Keratinocyte (primary cell): ENCODE measurements around the gene PXDN. TPM values are rescaled to one million over a fixed set of nuclear protein-coding genes. Genes with fewer than 3 reads are reported as not detected.

Experiments used
- DNase-seq: peaks from one replicate; pipeline ENCODE4 v3.0.0-alpha.2; 2011; ENCODE audit warnings: low read depth, missing footprints, low spot score
- FAIRE-seq: peaks from 2 replicates; lab custom pipeline; 2011; peaks lifted over from hg19 to GRCh38; lab: Jason Lieb, UNC
- H2AFZ ChIP-seq: 2 replicates; pipeline ENCODE4 v1.6.0; 2012; ENCODE audit warnings: low read length, control low read depth, inconsistent platforms; ENCODE audit not compliant: control insufficient read depth
- H3K27ac ChIP-seq: 2 replicates; pipeline ENCODE4 v1.5.1; 2011; ENCODE audit warnings: low read length; ENCODE audit not compliant: control insufficient read depth, insufficient read depth
- H3K27me3 ChIP-seq: 3 replicates; pipeline ENCODE4 v1.6.0; 2011; ENCODE audit warnings: low read length; ENCODE audit not compliant: control insufficient read depth, insufficient read depth; ENCODE audit errors: extremely low read depth
- H3K36me3 ChIP-seq, 2 experiments: 2 replicates in 1 of 2; 3 replicates in 1 of 2; pipeline ENCODE4 v1.5.1; 2011; ENCODE audit warnings: low read length in 2 of 2, mild to moderate bottlenecking in 1 of 2; ENCODE audit not compliant: control insufficient read depth in 2 of 2, insufficient read depth in 2 of 2; ENCODE audit errors: extremely low read depth in 1 of 2
- H3K4me1 ChIP-seq: 3 replicates; pipeline ENCODE4 v1.5.1; 2011; ENCODE audit warnings: low read length; ENCODE audit not compliant: control insufficient read depth, insufficient read depth; ENCODE audit errors: extremely low read depth
- H3K4me2 ChIP-seq: 3 replicates; pipeline ENCODE4 v1.6.0; 2011; ENCODE audit warnings: low read depth, low read length; ENCODE audit not compliant: control insufficient read depth, insufficient read depth; ENCODE audit errors: extremely low read depth
- H3K4me3 ChIP-seq, 3 experiments: fragments of 200-600 bp in 1 of 3; sonication (generic) in 1 of 3; 2 replicates in 2 of 3; 3 replicates in 1 of 3; pipeline ENCODE4 v1.5.1; 2011 to 2016; ENCODE audit warnings: low read length in 3 of 3, mild to moderate bottlenecking in 3 of 3, control low read depth in 2 of 3, inconsistent platforms in 1 of 3, low read depth in 1 of 3, mixed read lengths in 1 of 3, mixed run types in 1 of 3, moderate library complexity in 1 of 3; ENCODE audit not compliant: control insufficient read depth in 2 of 3, insufficient read depth in 2 of 3; ENCODE audit errors: extremely low read depth in 1 of 3
- H3K79me2 ChIP-seq: 2 replicates; pipeline ENCODE4 v1.6.0; 2012; ENCODE audit warnings: low read length; ENCODE audit not compliant: control insufficient read depth, insufficient read depth
- H3K9ac ChIP-seq: 3 replicates; pipeline ENCODE4 v1.6.0; 2011; ENCODE audit warnings: low read length; ENCODE audit not compliant: control insufficient read depth, insufficient read depth; ENCODE audit errors: extremely low read depth
- H3K9me1 ChIP-seq: 3 replicates; pipeline ENCODE4 v1.6.0; 2011; ENCODE audit warnings: low read length; ENCODE audit not compliant: control insufficient read depth, insufficient read depth; ENCODE audit errors: extremely low read depth
- H3K9me3 ChIP-seq: 2 replicates; pipeline ENCODE4 v1.5.1; 2012; ENCODE audit warnings: low read depth, low read length; ENCODE audit not compliant: control insufficient read depth
- H4K20me1 ChIP-seq: 3 replicates; pipeline ENCODE4 v1.6.0; 2011; ENCODE audit warnings: low read length; ENCODE audit not compliant: control insufficient read depth, insufficient read depth; ENCODE audit errors: extremely low read depth
- CTCF ChIP-seq, 3 experiments: IDR thresholded peaks in 1 of 3; conservative IDR thresholded peaks in 1 of 3; optimal IDR thresholded peaks in 1 of 3; 2 replicates in 2 of 3; 3 replicates in 1 of 3; pipeline versions ENCODE3 to v1.5.1; 2011; ENCODE audit warnings: low read length in 3 of 3, mild to moderate bottlenecking in 3 of 3, moderate library complexity in 2 of 3, control low read depth in 1 of 3, inconsistent platforms in 1 of 3; ENCODE audit not compliant: insufficient read depth in 2 of 3; ENCODE audit errors: extremely low read depth in 1 of 3
- EZH2 ChIP-seq: IDR thresholded peaks from one replicate; pipeline ENCODE4 v1.6.1; 2012; ENCODE audit warnings: inconsistent platforms, mild to moderate bottlenecking, low read length, moderate library complexity
- dilution Hi-C: fragments of 300-500 bp; cut with MboI; formaldehyde crosslinking; loops from one replicate; pipeline ENCODE4 v1.7.0; 2020; ENCODE audit warnings: low sequenced_read_pairs; ENCODE audit not compliant: extremely low pct_ligation_motif_present
- polyA plus RNA-seq, 5 experiments: library from polyadenylated mRNA; depleted of rRNA in 3 of 5; stranded (reverse) in 3 of 5; stranded (forward) in 1 of 5; unstranded in 1 of 5; fragments of >200 nt; gene quantifications; 1 replicate in 1 of 5; 2 replicates in 3 of 5; 3 replicates in 1 of 5; pipeline versions ENCODE4 v1.2.1 to v1.2.3, GENCODE V29; 2011 to 2012; ENCODE audit warnings: missing spikeins in 2 of 5, low read depth in 1 of 5, low replicate concordance in 1 of 5

The PXDN gene
- polyA plus RNA-seq, 1 donor (not counting 4 experiments of a cell fraction or from before 2014, with no cell fraction given): 36.7 TPM

- FAIRE-seq: no peak
- TF ChIP-seq CTCF (optimal IDR thresholded peaks at IDR 0.05 in 1 of 3, IDR thresholded peaks at IDR 0.05 in 1 of 3, conservative IDR thresholded peaks at IDR 0.05 in 1 of 3; ENCODE audit: extremely low read depth in 1 of 3, insufficient read depth in 2 of 3, low read length in 3 of 3) (no peak), EZH2 (no peak)
- dilution Hi-C loops: loop anchor here (25.0 kb wide), 1 partner anchor 159 kb away; no protein-coding TSS in a partner anchor
- Histone ChIP-seq H3K27ac (no peak overlapping the region), H3K36me3 (peaks cover 0 to 3% of the 10 kb centered on the region in 2 experiments), H3K9me3 (no peaks in the 10 kb centered on the region), H3K9ac (no peak overlapping the region), H3K9me1 (no peaks in the 10 kb centered on the region), H2AFZ (no peak overlapping the region), H4K20me1 (peaks cover 3% of the 10 kb centered on the region), H3K27me3 (peaks cover 37% of the 10 kb centered on the region), H3K4me1 (peaks cover 14% of the 10 kb centered on the region), H3K4me3 (no peak overlapping the region), H3K4me2 (no peak overlapping the region), H3K79me2 (peaks cover 16% of the 10 kb centered on the region)
- no peak for DNase-seq
Observed at GRCh38 chr2:1746174-1747064, 2.1 kb upstream of the PXDN start.

GRCh38 chr2:1745171-1746023 is 1.1 kb upstream of the PXDN start:
- Histone ChIP-seq H3K9ac (peak overlapping the region; percentile 56), H3K4me3 (peak overlapping the region; percentile 55 to 70 (median 63)), H3K36me3 (peaks cover 0 to 3% of the 10 kb centered on the region in 2 experiments), H3K9me1 (no peaks in the 10 kb centered on the region), H3K4me2 (peak overlapping the region; percentile 85), H2AFZ (no peak overlapping the region), H3K79me2 (peaks cover 26% of the 10 kb centered on the region), H3K9me3 (no peaks in the 10 kb centered on the region), H3K27ac (no peak overlapping the region), H3K27me3 (peaks cover 35% of the 10 kb centered on the region), H3K4me1 (peaks cover 14% of the 10 kb centered on the region), H4K20me1 (peaks cover 3% of the 10 kb centered on the region)
- DNase-seq: no peak
- dilution Hi-C loops: loop anchor here (25.0 kb wide), 1 partner anchor 158 kb away; no protein-coding TSS in a partner anchor
- TF ChIP-seq CTCF (optimal IDR thresholded peaks at IDR 0.05 in 1 of 3, IDR thresholded peaks at IDR 0.05 in 1 of 3, conservative IDR thresholded peaks at IDR 0.05 in 1 of 3; ENCODE audit: extremely low read depth in 1 of 3, insufficient read depth in 2 of 3, low read length in 3 of 3) (no peak), EZH2 (no peak)
- FAIRE-seq: no peak
